ENCODE results near the gene LMX1A.

DNA sequence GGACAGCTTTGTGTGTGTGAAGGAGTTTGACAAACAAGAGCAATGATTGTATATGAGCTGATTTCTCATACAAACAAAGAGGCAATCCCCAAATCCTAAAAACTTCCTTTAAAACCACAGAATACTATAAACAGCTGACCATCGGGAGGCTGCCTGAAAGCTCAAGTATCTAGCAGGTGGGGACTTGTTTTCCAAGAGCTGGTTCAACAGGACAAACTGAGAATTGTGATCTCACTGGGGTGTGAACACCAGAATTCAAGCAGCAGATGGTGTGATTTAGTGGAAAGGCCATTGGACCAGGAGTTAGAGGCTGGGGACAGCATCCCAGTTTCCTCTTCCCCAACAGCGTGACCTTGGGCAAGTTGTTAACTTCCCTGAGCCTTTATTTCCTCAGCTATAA lies 13.9 kb downstream of the LMX1A start:
- TF ChIP-seq, protein P1, sequence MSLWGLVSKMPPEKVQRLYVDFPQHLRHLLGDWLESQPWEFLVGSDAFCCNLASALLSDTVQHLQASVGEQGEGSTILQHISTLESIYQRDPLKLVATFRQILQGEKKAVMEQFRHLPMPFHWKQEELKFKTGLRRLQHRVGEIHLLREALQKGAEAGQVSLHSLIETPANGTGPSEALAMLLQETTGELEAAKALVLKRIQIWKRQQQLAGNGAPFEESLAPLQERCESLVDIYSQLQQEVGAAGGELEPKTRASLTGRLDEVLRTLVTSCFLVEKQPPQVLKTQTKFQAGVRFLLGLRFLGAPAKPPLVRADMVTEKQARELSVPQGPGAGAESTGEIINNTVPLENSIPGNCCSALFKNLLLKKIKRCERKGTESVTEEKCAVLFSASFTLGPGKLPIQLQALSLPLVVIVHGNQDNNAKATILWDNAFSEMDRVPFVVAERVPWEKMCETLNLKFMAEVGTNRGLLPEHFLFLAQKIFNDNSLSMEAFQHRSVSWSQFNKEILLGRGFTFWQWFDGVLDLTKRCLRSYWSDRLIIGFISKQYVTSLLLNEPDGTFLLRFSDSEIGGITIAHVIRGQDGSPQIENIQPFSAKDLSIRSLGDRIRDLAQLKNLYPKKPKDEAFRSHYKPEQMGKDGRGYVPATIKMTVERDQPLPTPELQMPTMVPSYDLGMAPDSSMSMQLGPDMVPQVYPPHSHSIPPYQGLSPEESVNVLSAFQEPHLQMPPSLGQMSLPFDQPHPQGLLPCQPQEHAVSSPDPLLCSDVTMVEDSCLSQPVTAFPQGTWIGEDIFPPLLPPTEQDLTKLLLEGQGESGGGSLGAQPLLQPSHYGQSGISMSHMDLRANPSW (CRISPR knock-in tag; IDR thresholded peaks at IDR 0.05; ENCODE audit: borderline replicate concordance) = no peak
- TF ChIP-seq, protein P2, sequence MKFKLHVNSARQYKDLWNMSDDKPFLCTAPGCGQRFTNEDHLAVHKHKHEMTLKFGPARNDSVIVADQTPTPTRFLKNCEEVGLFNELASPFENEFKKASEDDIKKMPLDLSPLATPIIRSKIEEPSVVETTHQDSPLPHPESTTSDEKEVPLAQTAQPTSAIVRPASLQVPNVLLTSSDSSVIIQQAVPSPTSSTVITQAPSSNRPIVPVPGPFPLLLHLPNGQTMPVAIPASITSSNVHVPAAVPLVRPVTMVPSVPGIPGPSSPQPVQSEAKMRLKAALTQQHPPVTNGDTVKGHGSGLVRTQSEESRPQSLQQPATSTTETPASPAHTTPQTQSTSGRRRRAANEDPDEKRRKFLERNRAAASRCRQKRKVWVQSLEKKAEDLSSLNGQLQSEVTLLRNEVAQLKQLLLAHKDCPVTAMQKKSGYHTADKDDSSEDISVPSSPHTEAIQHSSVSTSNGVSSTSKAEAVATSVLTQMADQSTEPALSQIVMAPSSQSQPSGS (CRISPR knock-in tag; IDR thresholded peaks at IDR 0.05) = no peak
- TF ChIP-seq REXO4 (CRISPR knock-in tag; IDR thresholded peaks at IDR 0.05; ENCODE audit: borderline replicate concordance) (no peak), PBX2 (CRISPR knock-in tag; IDR thresholded peaks at IDR 0.05) (no peak)
